ENCODE data around the gene ADGRB3. TPM values are rescaled to one million over a fixed set of nuclear protein-coding genes. Genes with fewer than 3 reads are reported as not detected.

The ADGRB3 gene
- total RNA-seq, 1 donor from 2014 or later: 8.9 TPM

GRCh38 chr6:68718385-68719073 is 83.4 kb downstream of the ADGRB3 start:
- peaks cover under 1% of the 10 kb centered on the region for H3K27me3 Mint-ChIP-seq (ENCODE audit: unreplicated experiment)
- H3K4me3 Mint-ChIP-seq (ENCODE audit: unreplicated experiment): peak overlapping the region; percentile 3
- no peak for DNase-seq (ENCODE audit: extremely low spot score, unreplicated experiment)
- H3K27ac Mint-ChIP-seq (ENCODE audit: unreplicated experiment): peak overlapping the region; percentile 76
- no peaks in the 10 kb centered on the region for H3K36me3 Mint-ChIP-seq (ENCODE audit: unreplicated experiment)
- peaks cover 21% of the 10 kb centered on the region for H3K4me1 Mint-ChIP-seq (ENCODE audit: unreplicated experiment)
- H3K9me3 Mint-ChIP-seq (ENCODE audit: unreplicated experiment): no peaks in the 10 kb centered on the region
- no peak for TF ChIP-seq CTCF (IDR thresholded peaks at IDR 0.05)

GRCh38 chr6:68719761-68720160 is 84.7 kb downstream of the ADGRB3 start:
- Mint-ChIP-seq H3K9me3 (ENCODE audit: unreplicated experiment) (no peaks in the 10 kb centered on the region), H3K36me3 (ENCODE audit: unreplicated experiment) (no peaks in the 10 kb centered on the region), H3K27ac (ENCODE audit: unreplicated experiment) (no peak overlapping the region), H3K4me1 (ENCODE audit: unreplicated experiment) (peaks cover 21% of the 10 kb centered on the region), H3K27me3 (ENCODE audit: unreplicated experiment) (no peaks in the 10 kb centered on the region), H3K4me3 (ENCODE audit: unreplicated experiment) (no peak overlapping the region)
- TF ChIP-seq CTCF (IDR thresholded peaks at IDR 0.05): no peak
- no peak for DNase-seq (ENCODE audit: extremely low spot score, unreplicated experiment)

GRCh38 chr6:68722891-68723527 is 87.9 kb downstream of the ADGRB3 start:
- no peaks in the 10 kb centered on the region for H3K36me3 Mint-ChIP-seq (ENCODE audit: unreplicated experiment)
- no peaks in the 10 kb centered on the region for H3K27me3 Mint-ChIP-seq (ENCODE audit: unreplicated experiment)
- H3K9me3 Mint-ChIP-seq (ENCODE audit: unreplicated experiment): no peaks in the 10 kb centered on the region
- TF ChIP-seq CTCF (IDR thresholded peaks at IDR 0.05): no peak
- no peak overlapping the region for H3K27ac Mint-ChIP-seq (ENCODE audit: unreplicated experiment)
- no peak for DNase-seq (ENCODE audit: extremely low spot score, unreplicated experiment)
- H3K4me3 Mint-ChIP-seq (ENCODE audit: unreplicated experiment): no peak overlapping the region
- peaks cover 17% of the 10 kb centered on the region for H3K4me1 Mint-ChIP-seq (ENCODE audit: unreplicated experiment)

GRCh38 chr6:68724060-68724459 is 89.0 kb downstream of the ADGRB3 start:
- Mint-ChIP-seq H3K36me3 (ENCODE audit: unreplicated experiment) (no peaks in the 10 kb centered on the region), H3K27me3 (ENCODE audit: unreplicated experiment) (no peaks in the 10 kb centered on the region), H3K4me3 (ENCODE audit: unreplicated experiment) (no peak overlapping the region), H3K27ac (ENCODE audit: unreplicated experiment) (no peak overlapping the region), H3K4me1 (ENCODE audit: unreplicated experiment) (peaks cover 8% of the 10 kb centered on the region), H3K9me3 (ENCODE audit: unreplicated experiment) (no peaks in the 10 kb centered on the region)
- no peak for DNase-seq (ENCODE audit: extremely low spot score, unreplicated experiment)
- TF ChIP-seq CTCF (IDR thresholded peaks at IDR 0.05): no peak

GRCh38 chr6:68726337-68726736 is 91.3 kb downstream of the ADGRB3 start:
- H3K4me1 Mint-ChIP-seq (ENCODE audit: unreplicated experiment): peaks cover 4% of the 10 kb centered on the region

More at GRCh38 chr6:68726337-68726736, 91.3 kb downstream of the ADGRB3 start:
- Mint-ChIP-seq H3K27ac (ENCODE audit: unreplicated experiment) (no peak overlapping the region), H3K9me3 (ENCODE audit: unreplicated experiment) (no peaks in the 10 kb centered on the region), H3K27me3 (ENCODE audit: unreplicated experiment) (no peaks in the 10 kb centered on the region), H3K36me3 (ENCODE audit: unreplicated experiment) (no peaks in the 10 kb centered on the region), H3K4me3 (ENCODE audit: unreplicated experiment) (no peak overlapping the region)
- no peak for DNase-seq (ENCODE audit: extremely low spot score, unreplicated experiment)
- TF ChIP-seq CTCF (IDR thresholded peaks at IDR 0.05): no peak

Data from osteocyte (in vitro differentiated cells).